Thyroid gland (tissue), 4 donors: Measurements from ENCODE around the gene PCDH18. TPM values are rescaled to one million over a fixed set of nuclear protein-coding genes. Genes with fewer than 3 reads are reported as not detected.

Experiments
- DNase-seq, 2 donors: peaks; one replicate each; pipeline ENCODE4 v3.0.0-alpha.2; 2019
- H3K27ac ChIP-seq, 3 donors: fragments of 200-600 bp; sonication (generic); 1 replicate in 2 of 3; 2 replicates in 1 of 3; pipeline ENCODE4 v1.5.1; 2016 to 2019; ENCODE audit warnings: mild to moderate bottlenecking in 1 of 3, moderate library complexity in 1 of 3
- H3K27me3 ChIP-seq: fragments of 200-600 bp; sonication (generic); one replicate; pipeline ENCODE4 v1.5.1; 2019
- H3K36me3 ChIP-seq, 2 donors: fragments of 200-600 bp; sonication (generic); one replicate each; pipeline ENCODE4 v1.5.1; 2016 to 2019
- H3K4me1 ChIP-seq, 2 donors: fragments of 200-600 bp; sonication (generic); one replicate each; pipeline ENCODE4 v1.5.1; 2017 to 2019
- H3K4me3 ChIP-seq, 3 donors: fragments of 200-600 bp; sonication (generic); replicated peaks in 1 of 3; 1 replicate in 2 of 3; 2 replicates in 1 of 3; pipeline ENCODE4 v1.5.1; 2016; ENCODE audit warnings: mild to moderate bottlenecking in 1 of 3
- H3K9me3 ChIP-seq: fragments of 200-600 bp; sonication (generic); one replicate; pipeline ENCODE4 v1.5.1; 2017
- POLR2A ChIP-seq, 2 donors: fragments of 450-650 bp; IDR thresholded peaks; one replicate each; pipeline ENCODE4 v1.6.1; 2017; ENCODE audit warnings: antibody characterized with exemption in 2 of 2, mild to moderate bottlenecking in 2 of 2, moderate library complexity in 1 of 2
- WGBS, 2 donors: methylation state at CpG; one replicate each; pipeline ENCODE4 v1.1.5; 2017; 5-methylcytosine and 5-hydroxymethylcytosine counted together
- intact Hi-C: fragments of 100-400 bp; cut with DNase I; formaldehyde crosslinking; loops from one replicate; pipeline ENCODE4 v1.15.1; 2023
- total RNA-seq, 4 donors: library from RNA; depleted of rRNA; stranded (reverse); fragments of >200 nt; gene quantifications; one replicate each; pipeline ENCODE4 v1.2.3, GENCODE V29; 2016
- TF ChIP-seq, protein P1 (sequence below), 6 experiments: fragments of 200-600 bp in 3 of 6; fragments of 450-650 bp in 3 of 6; sonication (generic) in 3 of 6; IDR thresholded peaks; one replicate each; pipeline ENCODE4 v1.5.1; 2016 to 2019; ENCODE audit warnings: antibody characterized with exemption in 6 of 6, mild to moderate bottlenecking in 2 of 6, inconsistent platforms in 1 of 6, moderate library complexity in 1 of 6

The PCDH18 gene
- total RNA-seq, 4 donors from 2014 or later = 14.0 to 34.9 (median 20.3) TPM

- peak overlapping the region in 1 of 3 donors; percentile 5 for H3K27ac ChIP-seq
- no peaks in the 10 kb centered on the region for H3K36me3 ChIP-seq
- H3K4me1 ChIP-seq = no peaks in the 10 kb centered on the region
- intact Hi-C loops = no loop called here
- no peak for TF ChIP-seq POLR2A (IDR thresholded peaks at IDR 0.05)
- TF ChIP-seq, protein P1, sequence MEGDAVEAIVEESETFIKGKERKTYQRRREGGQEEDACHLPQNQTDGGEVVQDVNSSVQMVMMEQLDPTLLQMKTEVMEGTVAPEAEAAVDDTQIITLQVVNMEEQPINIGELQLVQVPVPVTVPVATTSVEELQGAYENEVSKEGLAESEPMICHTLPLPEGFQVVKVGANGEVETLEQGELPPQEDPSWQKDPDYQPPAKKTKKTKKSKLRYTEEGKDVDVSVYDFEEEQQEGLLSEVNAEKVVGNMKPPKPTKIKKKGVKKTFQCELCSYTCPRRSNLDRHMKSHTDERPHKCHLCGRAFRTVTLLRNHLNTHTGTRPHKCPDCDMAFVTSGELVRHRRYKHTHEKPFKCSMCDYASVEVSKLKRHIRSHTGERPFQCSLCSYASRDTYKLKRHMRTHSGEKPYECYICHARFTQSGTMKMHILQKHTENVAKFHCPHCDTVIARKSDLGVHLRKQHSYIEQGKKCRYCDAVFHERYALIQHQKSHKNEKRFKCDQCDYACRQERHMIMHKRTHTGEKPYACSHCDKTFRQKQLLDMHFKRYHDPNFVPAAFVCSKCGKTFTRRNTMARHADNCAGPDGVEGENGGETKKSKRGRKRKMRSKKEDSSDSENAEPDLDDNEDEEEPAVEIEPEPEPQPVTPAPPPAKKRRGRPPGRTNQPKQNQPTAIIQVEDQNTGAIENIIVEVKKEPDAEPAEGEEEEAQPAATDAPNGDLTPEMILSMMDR (IDR thresholded peaks at IDR 0.05) = no peak
- no peak overlapping the region for H3K4me3 ChIP-seq
- no peak for DNase-seq
- WGBS, 2 donors = 61 to 79% methylated on average over 1 of the region's 1 CpG
- no peaks in the 10 kb centered on the region for H3K27me3 ChIP-seq
- no peaks in the 10 kb centered on the region for H3K9me3 ChIP-seq
These were observed 2.2 kb upstream of the PCDH18 start for GRCh38 chr4:137534516-137534915.

DNA sequence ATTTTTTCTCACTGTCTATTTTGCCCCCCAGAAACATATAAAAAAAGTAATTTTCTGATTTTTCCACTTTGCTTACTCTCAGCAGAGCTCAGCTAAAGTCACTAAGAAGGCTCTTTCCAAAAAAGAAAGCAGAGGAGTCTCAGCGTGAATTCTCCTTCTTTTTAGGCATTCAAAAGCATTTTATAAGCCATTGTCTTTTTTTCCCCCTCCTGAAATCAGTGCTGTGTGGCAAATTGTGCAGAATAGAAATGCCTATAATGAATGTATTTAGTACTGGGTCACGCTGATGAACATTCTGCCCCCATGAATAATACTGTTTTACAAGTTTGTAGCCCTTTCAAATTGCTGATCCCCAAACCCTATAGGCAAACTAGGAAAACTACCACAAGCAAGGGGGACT lies 1.6 kb upstream of the PCDH18 start:
- H3K27ac ChIP-seq = peak overlapping the region in 2 of 3 donors; percentile 81 to 91
- intact Hi-C loops = no loop called here
- TF ChIP-seq, protein P1 (IDR thresholded peaks at IDR 0.05) = no peak
- no peak for TF ChIP-seq POLR2A (IDR thresholded peaks at IDR 0.05)

GRCh38 chr4:137532869-137533236 lies 559 bp upstream of the PCDH18 start:
- Histone ChIP-seq H3K4me3 (peak overlapping the region in 2 of 3 donors; percentile 33 to 60), H3K4me1 (no peaks in the 10 kb centered on the region), H3K27ac (peak overlapping the region; percentile 76 to 91 (median 81)), H3K9me3 (no peaks in the 10 kb centered on the region), H3K27me3 (no peaks in the 10 kb centered on the region), H3K36me3 (no peaks in the 10 kb centered on the region)
- DNase-seq = no peak
- intact Hi-C loops = no loop called here
- TF ChIP-seq, protein P1 (IDR thresholded peaks at IDR 0.05) = no peak
- no peak for TF ChIP-seq POLR2A (IDR thresholded peaks at IDR 0.05)
- 11 to 18% methylated on average over 3 of the region's 3 CpGs for WGBS, 2 donors

More for the DNA sequence above, 1.6 kb upstream of the PCDH18 start:
- no peaks in the 10 kb centered on the region for H3K9me3 ChIP-seq
- 76 to 93% methylated on average over 2 of the region's 2 CpGs for WGBS, 2 donors
- H3K4me1 ChIP-seq = no peaks in the 10 kb centered on the region
- H3K36me3 ChIP-seq = no peaks in the 10 kb centered on the region
- no peak overlapping the region for H3K4me3 ChIP-seq
- no peaks in the 10 kb centered on the region for H3K27me3 ChIP-seq
- DNase-seq = no peak

GRCh38 chr4:137531168-137531985 lies 917 bp downstream of the PCDH18 start:
- intact Hi-C loops = no loop called here
- peak in 1 of 2 donors; percentile 21 for DNase-seq
- no peaks in the 10 kb centered on the region for H3K27me3 ChIP-seq
- no peaks in the 10 kb centered on the region for H3K36me3 ChIP-seq
- peak overlapping the region; percentile 15 to 60 (median 33) for H3K4me3 ChIP-seq
- peak overlapping the region; percentile 76 to 91 (median 81) for H3K27ac ChIP-seq
- 16 to 21% methylated on average over 13 of the region's 13 CpGs for WGBS, 2 donors
- no peak for TF ChIP-seq POLR2A (IDR thresholded peaks at IDR 0.05)
- TF ChIP-seq, protein P1 (IDR thresholded peaks at IDR 0.05) = peak in 2 of 6 experiments; percentile 8 to 45
- H3K9me3 ChIP-seq = no peaks in the 10 kb centered on the region
- H3K4me1 ChIP-seq = no peaks in the 10 kb centered on the region

- intact Hi-C loops = no loop called here
- H3K4me1 ChIP-seq = no peaks in the 10 kb centered on the region
- peak overlapping the region in 2 of 3 donors; percentile 21 to 81 for H3K27ac ChIP-seq
- H3K27me3 ChIP-seq = no peaks in the 10 kb centered on the region
- 86 to 93% methylated on average over 7 of the region's 7 CpGs for WGBS, 2 donors
- no peak for DNase-seq
- H3K4me3 ChIP-seq = peak overlapping the region in 1 of 3 donors; percentile 2
- no peaks in the 10 kb centered on the region for H3K9me3 ChIP-seq
- TF ChIP-seq, protein P1 (IDR thresholded peaks at IDR 0.05) = no peak
- TF ChIP-seq POLR2A (IDR thresholded peaks at IDR 0.05) = no peak
- H3K36me3 ChIP-seq = no peaks in the 10 kb centered on the region
These were observed 2.1 kb downstream of the PCDH18 start for GRCh38 chr4:137530176-137530575.
